K562 (cell line): ENCODE measurements around the gene BMF. TPM values are rescaled to one million over a fixed set of nuclear protein-coding genes. Genes with fewer than 3 reads are reported as not detected.
A peak's percentile ranks its signal among the peaks of the same experiment; 100 is the strongest.

ENCODE experiments used
- ATF7 ChIP-seq: fragments of 450-650 bp; IDR thresholded peaks from 2 replicates; pipeline ENCODE4 v1.7.1; 2014; ENCODE audit warnings: mild to moderate bottlenecking, moderate library complexity
- ETV1 ChIP-seq: fragments of 450-650 bp; conservative IDR thresholded peaks from 2 replicates; pipeline ENCODE4 v1.6.1; 2016; ENCODE audit warnings: missing genetic modification characterization, control low read depth, low read depth, missing compliant biosample characterization
- FOXO4 ChIP-seq: fragments of 450-650 bp; formaldehyde crosslinking; IDR thresholded peaks from 2 replicates; pipeline ENCODE4 v1.4.0; 2020; ENCODE audit warnings: mild to moderate bottlenecking, moderate library complexity
- HDAC2 ChIP-seq: fragments of 450-650 bp; IDR thresholded peaks from 2 replicates; pipeline ENCODE4 v1.6.1; 2016; ENCODE audit warnings: mild to moderate bottlenecking
- HOMEZ ChIP-seq: fragments of 250-450 bp; sonication (Bioruptor Pico); IDR thresholded peaks from 2 replicates; pipeline ENCODE4 v1.4.0; 2020; ENCODE audit warnings: mild to moderate bottlenecking, moderate library complexity
- ID3 ChIP-seq, 2 experiments: fragments of 250-450 bp in 1 of 2; fragments of 450-650 bp in 1 of 2; sonication (Bioruptor Pico) in 1 of 2; IDR thresholded peaks; 2 replicates each; pipeline versions ENCODE4 v1.6.1 to v1.8.0; 2016 to 2021; ENCODE audit warnings: mild to moderate bottlenecking in 2 of 2, moderate library complexity in 2 of 2, missing compliant biosample characterization in 1 of 2, missing genetic modification characterization in 1 of 2
- MYNN ChIP-seq, 2 experiments: sonication (generic); formaldehyde crosslinking in 1 of 2; IDR thresholded peaks; 2 replicates each; pipeline versions ENCODE4 v1.5.0 to v1.6.1; 2016 to 2020; ENCODE audit warnings: antibody characterized with exemption in 1 of 2, missing genetic modification reagents in 1 of 2
- NUFIP1 ChIP-seq: fragments of 450-650 bp; IDR thresholded peaks from 2 replicates; pipeline ENCODE4 v1.6.1; 2018; ENCODE audit not compliant: partially characterized antibody
- OTX1 ChIP-seq: fragments of 450-650 bp; formaldehyde crosslinking; IDR thresholded peaks from 2 replicates; pipeline ENCODE4 v1.4.0; 2022; ENCODE audit warnings: mild to moderate bottlenecking
- PML ChIP-seq: IDR thresholded peaks from 2 replicates; pipeline ENCODE4 v1.6.1; 2012; ENCODE audit warnings: low read length, inconsistent platforms
- POU5F1 ChIP-seq: fragments of 150-350 bp; IDR thresholded peaks from 2 replicates; pipeline ENCODE4 v1.6.1; 2014; ENCODE audit warnings: borderline replicate concordance, low read length, low read depth, mild to moderate bottlenecking; ENCODE audit not compliant: partially characterized antibody
- PPARD ChIP-seq: fragments of 250-450 bp; sonication (Bioruptor Pico); IDR thresholded peaks from 2 replicates; pipeline ENCODE4 v1.8.0; 2022; ENCODE audit warnings: inconsistent platforms, mild to moderate bottlenecking, moderate library complexity
- RBM39 ChIP-seq: fragments of 200-400 bp; formaldehyde crosslinking; optimal IDR thresholded peaks from 2 replicates; pipeline ENCODE3; 2018; ENCODE audit warnings: low read depth, low read length
- RNF2 ChIP-seq: sonication (generic); IDR thresholded peaks from 2 replicates; pipeline ENCODE4 v1.6.1; 2016
- SMAD1 ChIP-seq: fragments of 150-350 bp; IDR thresholded peaks from 2 replicates; pipeline ENCODE4 v1.6.1; 2014; ENCODE audit warnings: low read length, low read depth; ENCODE audit not compliant: partially characterized antibody
- TEAD4 ChIP-seq, 2 experiments: sonication (generic) in 1 of 2; formaldehyde crosslinking in 1 of 2; IDR thresholded peaks; 2 replicates each; pipeline versions ENCODE4 v1.6.1 to v1.8.0; 2012 to 2022; ENCODE audit warnings: borderline replicate concordance in 1 of 2, inconsistent platforms in 1 of 2, low read length in 1 of 2, mild to moderate bottlenecking in 1 of 2, missing genetic modification reagents in 1 of 2
- WHSC1 ChIP-seq: IDR thresholded peaks from one replicate; pipeline ENCODE4 v1.6.1; 2012; ENCODE audit warnings: low read length, control low read depth, inconsistent platforms
- ZKSCAN3 ChIP-seq: fragments of 250-450 bp; sonication (Bioruptor Pico); IDR thresholded peaks from 2 replicates; pipeline ENCODE4 v1.4.0; 2020
- ZNF282 ChIP-seq: sonication (generic); formaldehyde crosslinking; IDR thresholded peaks from 2 replicates; pipeline ENCODE4 v1.8.1; 2023; ENCODE audit warnings: missing genetic modification reagents
- ZNF583 ChIP-seq: fragments of 250-450 bp; sonication (Bioruptor Pico); IDR thresholded peaks from 2 replicates; pipeline ENCODE4 v1.4.0; 2020
- ZZZ3 ChIP-seq: fragments of 450-650 bp; IDR thresholded peaks from 2 replicates; pipeline ENCODE4 v1.6.1; 2016; ENCODE audit warnings: antibody characterized with exemption, mild to moderate bottlenecking, moderate library complexity
- polyA plus RNA-seq, 8 experiments: library from polyadenylated mRNA; depleted of rRNA in 4 of 8; stranded (reverse) in 5 of 8; unstranded in 3 of 8; fragments of >200 nt; fragmentation: Nextera tagmentation in 2 of 8; fragmentation: Illumina TruSeq in 1 of 8; extraction: Ambion mirVana in 2 of 8; extraction: Trizol in 1 of 8; gene quantifications; 2 replicates each; pipeline versions ENCODE4 v1.2.1 to v1.2.3, GENCODE V29; 2011 to 2014; ENCODE audit warnings: inconsistent platforms in 1 of 8, missing spikeins in 1 of 8
- total RNA-seq, 7 experiments: library from RNA; depleted of rRNA in 6 of 7; stranded (reverse); fragments of >200 nt in 6 of 7; fragmentation: Illumina TruSeq in 2 of 7; extraction: Trizol in 2 of 7; gene quantifications; 2 replicates each; pipeline versions ENCODE4 v1.2.1 to v1.2.3, GENCODE V29; 2011 to 2021; ENCODE audit warnings: low replicate concordance in 1 of 7
- TF ChIP-seq, protein P1 (sequence below): fragments of 250-450 bp; sonication (Bioruptor Pico); IDR thresholded peaks from 2 replicates; pipeline ENCODE4 v1.4.0; 2020; ENCODE audit warnings: mild to moderate bottlenecking

Gene BMF
- total and polyA plus RNA-seq, 9 of the 15 experiments (the other 6 are each of a cell fraction or from before 2014, with no cell fraction given), result 0.25 to 0.91 (median 0.59) TPM; not detected in 2

GRCh38 chr15:40106203-40107161 lies 2.2 kb downstream of the BMF start (continued):
- no peak for TF ChIP-seq HOMEZ (CRISPR knock-in tag)
- peak; percentile 72 for TF ChIP-seq ATF7
- TF ChIP-seq SMAD1, result no peak
- TF ChIP-seq, protein P1, sequence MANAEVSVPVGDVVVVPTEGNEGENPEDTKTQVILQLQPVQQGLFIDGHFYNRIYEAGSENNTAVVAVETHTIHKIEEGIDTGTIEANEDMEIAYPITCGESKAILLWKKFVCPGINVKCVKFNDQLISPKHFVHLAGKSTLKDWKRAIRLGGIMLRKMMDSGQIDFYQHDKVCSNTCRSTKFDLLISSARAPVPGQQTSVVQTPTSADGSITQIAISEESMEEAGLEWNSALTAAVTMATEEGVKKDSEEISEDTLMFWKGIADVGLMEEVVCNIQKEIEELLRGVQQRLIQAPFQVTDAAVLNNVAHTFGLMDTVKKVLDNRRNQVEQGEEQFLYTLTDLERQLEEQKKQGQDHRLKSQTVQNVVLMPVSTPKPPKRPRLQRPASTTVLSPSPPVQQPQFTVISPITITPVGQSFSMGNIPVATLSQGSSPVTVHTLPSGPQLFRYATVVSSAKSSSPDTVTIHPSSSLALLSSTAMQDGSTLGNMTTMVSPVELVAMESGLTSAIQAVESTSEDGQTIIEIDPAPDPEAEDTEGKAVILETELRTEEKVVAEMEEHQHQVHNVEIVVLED, result no peak
- TF ChIP-seq PML, result no peak
- no peak for TF ChIP-seq PPARD
- no peak for TF ChIP-seq ZKSCAN3 (CRISPR knock-in tag)
- 0 out of 2 replicates have a peak, but pooled peaks have one; percentile 14 for TF ChIP-seq MYNN (IDR thresholded peaks at IDR 0.05)
- TF ChIP-seq MYNN (CRISPR knock-in tag; IDR thresholded peaks at IDR 0.05), result no peak
- no peak for TF ChIP-seq FOXO4 (CRISPR knock-in tag)
- TF ChIP-seq WHSC1, result no peak
- no peak for TF ChIP-seq ZZZ3
- TF ChIP-seq OTX1, result no peak
- no peak for TF ChIP-seq POU5F1
- no peak for TF ChIP-seq NUFIP1
- no peak for TF ChIP-seq RBM39
- TF ChIP-seq ZNF583 (CRISPR knock-in tag), result 0 out of 2 replicates have a peak, but pooled peaks have one; percentile 59
- TF ChIP-seq ID3 (CRISPR knock-in tag; IDR thresholded peaks at IDR 0.05), result no peak
- TF ChIP-seq ID3 (tag; IDR thresholded peaks at IDR 0.05), result no peak
- TF ChIP-seq ETV1 (tag), result no peak
- no peak; the same call in none of the 2 replicates for TF ChIP-seq TEAD4 (IDR thresholded peaks at IDR 0.05; ENCODE audit: low read length)
- no peak for TF ChIP-seq TEAD4 (CRISPR knock-in tag; IDR thresholded peaks at IDR 0.05; ENCODE audit: borderline replicate concordance)
- no peak for TF ChIP-seq ZNF282 (CRISPR knock-in tag)
- peak; percentile 85 for TF ChIP-seq HDAC2
- no peak for TF ChIP-seq RNF2
